ENCODE data around the gene TCERG1L.

GRCh38 chr10:131227163-131227740 is 84.3 kb downstream of the TCERG1L start:
- TF ChIP-seq CTCF (IDR thresholded peaks at IDR 0.05; ENCODE audit: insufficient read depth, low read depth, low read length): no peak
- no peak for TF ChIP-seq EZH2 (IDR thresholded peaks at IDR 0.05; ENCODE audit: insufficient read depth, low read length)
